AG20443 (cell line): Measurements from ENCODE around the gene GRM4.

ENCODE experiments used
- DNase-seq: peaks from one replicate; pipeline ENCODE4 v3.0.0; 2012; ENCODE audit warnings: low spot score, mixed read lengths

GRM4 gene

DNA sequence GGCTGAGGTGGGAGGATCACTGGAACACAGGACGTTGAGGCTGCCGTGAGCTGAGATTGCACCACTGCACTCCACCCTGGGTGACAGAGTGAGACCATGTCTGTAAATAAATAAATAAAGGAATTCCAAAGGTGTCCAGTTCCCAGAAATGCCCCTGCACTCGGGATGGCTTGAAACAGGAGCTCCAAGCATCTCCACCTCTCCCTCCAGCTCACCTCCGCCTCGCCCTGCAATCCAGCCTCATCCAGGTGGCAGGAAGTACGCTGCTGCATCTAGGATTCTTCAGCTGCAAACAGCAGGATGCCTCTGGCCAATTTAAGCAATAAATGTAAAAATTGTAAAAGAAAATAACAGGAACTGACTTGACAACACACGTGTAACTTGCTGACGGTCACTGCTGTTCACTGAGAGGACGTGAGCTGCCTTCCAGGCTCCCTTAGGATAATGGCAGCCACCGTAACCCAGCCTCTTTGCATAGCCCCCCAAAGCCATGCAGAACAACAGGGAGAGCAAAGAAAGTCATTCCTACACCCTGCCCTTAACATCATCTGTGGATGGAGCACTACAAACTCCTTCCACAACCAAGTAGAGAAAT is 11.4 kb upstream of the GRM4 start:
- DNase-seq: no peak

DNA sequence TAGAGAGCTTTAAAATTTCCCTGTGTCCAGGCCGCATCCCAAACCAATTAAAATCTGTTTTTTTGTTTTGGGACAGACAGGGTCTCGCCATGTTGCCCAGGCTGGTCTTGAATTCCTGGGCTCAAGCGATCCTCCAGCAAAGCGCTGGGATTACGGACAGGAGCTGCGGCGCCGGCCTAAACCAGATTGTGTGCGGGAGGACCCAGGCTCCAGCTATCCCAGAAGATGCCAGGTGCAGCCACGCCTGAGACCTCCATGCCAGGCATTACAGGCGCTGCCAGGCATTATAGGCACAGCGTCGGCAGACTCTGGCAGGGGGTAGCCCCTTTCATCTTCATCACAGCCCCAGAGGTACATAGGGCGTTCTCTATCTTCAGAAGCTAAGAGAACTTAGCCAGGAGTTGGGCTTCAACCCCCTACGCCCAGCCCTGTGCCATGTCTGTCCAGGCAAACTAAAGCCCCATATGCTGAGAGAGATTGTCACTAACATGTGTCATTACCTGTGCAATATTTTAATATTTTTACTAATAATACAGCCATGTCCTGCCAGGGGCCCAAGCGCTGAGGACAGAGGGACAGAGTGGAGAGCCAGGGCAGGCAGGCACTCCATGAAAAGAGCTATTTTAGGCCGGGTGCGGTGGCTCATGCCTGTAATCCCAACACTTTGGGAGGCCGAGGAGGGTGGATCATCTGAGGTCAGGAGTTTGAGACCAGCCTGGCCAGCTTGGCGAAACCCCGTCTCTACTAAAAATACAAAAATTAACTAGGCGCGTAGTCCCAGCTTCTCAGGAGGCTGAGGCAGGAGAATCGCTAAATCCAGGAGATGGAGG is 9.8 kb upstream of the GRM4 start:
- DNase-seq: no peak

DNA sequence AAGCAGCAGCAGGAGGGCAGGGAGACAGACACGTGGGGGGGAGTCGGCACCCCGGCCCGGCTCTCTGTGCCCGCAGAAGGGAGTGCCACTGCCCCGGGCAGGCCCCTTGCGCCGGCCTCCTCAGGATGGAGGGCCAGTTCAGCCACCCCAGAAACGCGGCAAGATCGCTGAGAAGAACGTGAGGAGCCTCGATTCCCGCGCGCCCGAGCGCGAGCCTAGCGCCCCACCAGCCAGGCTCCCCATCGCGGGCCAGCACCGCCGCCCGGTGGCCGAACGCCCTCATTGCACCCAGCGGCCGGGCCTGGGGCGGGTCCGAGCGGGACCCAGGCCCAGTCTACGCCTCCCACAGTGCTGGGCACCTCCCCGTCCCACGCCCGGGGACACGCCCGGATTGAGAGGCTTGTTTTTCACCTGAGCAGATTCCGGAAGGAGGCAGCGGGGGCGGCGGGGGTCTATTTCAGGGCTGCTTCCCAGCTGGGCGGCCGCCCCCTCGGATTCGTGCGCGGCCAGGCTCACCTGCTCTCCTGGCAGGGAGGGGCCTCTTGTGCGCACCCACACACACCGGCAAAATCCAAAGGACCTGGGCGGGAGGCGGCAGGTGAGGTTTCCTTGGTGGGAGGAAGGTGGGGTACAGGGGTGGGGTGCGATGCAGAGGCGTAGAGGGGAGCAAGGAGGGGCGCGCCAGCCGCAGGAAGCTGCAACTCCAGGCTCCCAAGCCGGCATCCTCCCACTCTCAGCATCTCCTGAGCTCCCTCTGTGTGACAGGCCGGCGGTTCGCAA is 9.0 kb upstream of the GRM4 start:
- peak; percentile 95 for DNase-seq

DNA sequence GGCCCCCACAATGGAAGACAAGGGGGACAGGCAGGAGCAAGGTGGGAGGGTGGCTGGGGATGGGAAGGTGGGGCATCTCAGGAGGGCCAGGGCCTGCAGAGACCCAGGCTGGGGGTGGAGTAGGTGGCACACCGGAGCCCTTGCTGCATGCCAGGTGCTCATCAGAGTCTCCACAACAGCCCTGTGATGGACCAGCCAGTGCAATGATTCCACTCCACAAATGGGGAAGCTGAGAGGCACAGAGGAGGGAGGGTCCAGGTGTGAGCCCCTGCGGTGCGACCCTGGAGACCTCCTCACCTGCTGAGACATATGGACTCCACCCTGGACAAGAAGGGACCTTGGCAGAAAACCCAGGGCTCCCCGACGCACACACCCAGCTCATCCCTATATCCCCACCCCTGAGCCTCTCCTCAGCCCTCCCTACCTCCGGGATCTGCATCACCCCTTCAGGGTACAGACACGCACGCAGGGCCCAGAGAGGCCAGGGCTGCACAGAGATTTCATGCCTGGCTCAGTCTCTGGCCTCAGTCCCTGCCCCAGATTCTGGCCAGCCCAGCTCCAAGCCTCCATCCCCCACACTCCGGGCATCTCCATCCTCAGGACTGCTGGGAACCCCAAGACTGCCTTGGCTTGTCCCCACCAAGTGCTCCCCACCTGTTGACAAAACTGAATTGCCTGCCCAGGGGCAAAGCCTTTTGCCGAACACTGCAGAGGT is 7.1 kb upstream of the GRM4 start:
- no peak for DNase-seq

DNA sequence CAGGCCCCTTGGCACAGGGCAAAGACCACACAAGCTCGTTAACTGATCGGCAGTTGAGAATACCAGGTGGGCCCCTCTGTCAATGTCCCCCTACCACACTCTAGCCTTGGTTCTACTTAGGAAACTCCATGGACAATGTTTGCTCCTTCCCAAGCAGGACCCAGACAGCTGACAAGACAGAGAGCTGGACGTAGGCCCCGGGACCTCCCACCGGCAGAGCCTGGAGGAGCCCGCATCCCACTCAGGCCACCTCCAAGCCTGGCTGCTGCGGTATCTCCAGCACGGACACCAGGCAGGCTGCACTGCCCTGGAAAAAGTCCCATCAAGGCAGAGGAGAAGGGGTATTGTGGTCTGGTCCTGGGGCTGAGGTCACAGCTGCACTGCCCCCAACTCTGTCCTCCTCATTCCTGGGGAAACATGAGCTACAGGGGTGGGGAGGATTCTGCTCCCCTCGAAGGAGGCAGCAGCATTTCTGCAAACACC is 6.2 kb upstream of the GRM4 start:
- no peak for DNase-seq

DNA sequence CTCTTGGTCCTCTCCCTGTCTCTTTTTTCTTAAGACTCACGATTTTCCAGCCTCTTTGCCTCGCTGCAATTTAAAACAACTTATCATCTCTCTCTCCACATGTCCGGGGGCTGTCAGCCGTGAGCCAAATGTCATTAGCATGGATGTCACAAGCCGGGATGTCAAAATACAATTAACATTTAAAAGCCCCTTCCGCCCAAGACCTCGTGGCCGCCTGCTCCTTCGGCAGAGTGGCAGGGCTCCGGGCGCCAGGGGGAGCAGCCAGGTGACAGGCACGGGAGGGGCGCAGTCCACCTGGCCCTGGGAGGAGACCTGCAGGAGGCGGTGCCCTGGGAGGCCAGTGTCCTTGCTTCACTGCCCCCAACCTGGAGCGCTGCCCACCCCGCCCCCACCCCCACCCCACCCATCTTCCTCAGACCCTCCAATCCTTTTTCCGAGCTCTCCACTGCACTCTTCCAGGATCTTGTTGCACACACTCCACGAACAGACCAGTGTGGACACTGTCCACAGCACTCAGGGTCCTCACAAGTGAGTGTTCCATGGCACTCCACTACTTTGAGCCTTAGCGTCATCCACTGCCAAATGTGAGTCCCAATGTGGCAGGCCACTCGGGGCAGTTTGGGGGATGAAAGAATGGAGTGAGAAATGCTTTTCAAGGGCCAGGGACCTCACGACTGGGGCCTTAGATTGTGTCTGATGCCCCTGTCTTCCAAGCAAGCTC is 5.6 kb upstream of the GRM4 start:
- no peak for DNase-seq

DNA sequence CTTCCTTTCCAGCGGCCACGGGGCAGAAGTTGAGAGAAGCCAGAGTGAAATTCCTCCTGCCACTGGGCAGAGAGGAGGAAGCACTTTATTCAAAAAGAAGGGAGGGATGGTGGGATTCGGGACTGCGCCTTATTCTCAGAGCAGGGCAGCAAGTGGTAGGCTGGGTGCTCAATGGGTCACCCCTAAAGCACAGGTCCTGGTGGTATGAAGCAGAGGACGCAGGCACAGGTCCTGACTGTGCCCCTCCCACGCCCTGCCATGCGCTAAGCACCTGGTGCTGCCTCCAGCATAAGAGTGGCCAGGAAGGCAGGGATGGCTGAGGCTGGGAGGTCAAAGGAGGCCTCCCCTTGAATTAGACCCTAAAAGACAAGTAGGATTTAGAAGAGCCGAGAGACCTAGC is 4.9 kb upstream of the GRM4 start:
- DNase-seq: no peak

DNA sequence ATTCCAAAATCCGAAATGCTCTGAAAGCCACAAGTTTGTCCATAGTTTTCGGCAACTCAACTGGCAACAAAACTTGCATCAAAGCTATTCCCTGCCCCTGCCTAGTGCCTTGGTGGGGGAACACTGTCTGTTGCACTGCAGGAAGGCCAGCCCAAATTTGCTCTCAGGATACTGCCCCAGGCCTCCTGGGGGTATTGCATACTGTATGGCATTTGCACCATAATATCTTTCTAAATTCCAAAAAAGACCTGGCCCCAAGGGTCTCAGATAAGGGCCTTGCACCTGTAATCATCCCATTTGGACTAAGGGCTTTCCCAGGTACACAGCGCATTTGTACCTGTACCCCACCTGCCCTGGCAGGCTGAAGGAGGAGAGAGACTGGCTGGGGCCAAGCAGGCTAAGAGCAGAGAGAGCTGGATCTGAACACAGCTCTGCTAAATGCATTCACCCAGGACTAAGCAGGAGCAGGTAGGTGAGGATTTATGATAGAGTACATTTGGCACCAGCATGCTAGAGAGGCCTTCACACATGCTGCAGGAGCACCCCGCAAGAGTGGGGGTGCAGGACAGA is 4.0 kb upstream of the GRM4 start:
- no peak for DNase-seq

DNA sequence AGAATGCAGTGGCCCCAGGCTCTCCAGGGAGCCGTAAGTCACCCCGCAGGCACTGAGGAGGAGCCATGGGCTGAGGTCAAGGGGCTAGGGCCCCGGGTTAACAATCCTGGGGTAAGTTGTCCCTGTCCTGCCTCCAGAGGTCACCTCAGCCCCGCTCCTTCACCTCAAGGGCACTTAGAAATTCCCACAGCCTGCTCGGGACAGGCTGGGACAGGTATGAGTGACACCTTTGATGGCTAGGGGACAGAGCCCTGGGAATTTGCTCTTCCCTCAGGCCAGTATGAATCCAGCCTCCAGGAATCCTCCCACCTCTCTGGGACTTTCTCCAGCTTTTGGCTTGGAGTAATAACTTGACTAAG is 3.5 kb upstream of the GRM4 start:
- no peak for DNase-seq

DNA sequence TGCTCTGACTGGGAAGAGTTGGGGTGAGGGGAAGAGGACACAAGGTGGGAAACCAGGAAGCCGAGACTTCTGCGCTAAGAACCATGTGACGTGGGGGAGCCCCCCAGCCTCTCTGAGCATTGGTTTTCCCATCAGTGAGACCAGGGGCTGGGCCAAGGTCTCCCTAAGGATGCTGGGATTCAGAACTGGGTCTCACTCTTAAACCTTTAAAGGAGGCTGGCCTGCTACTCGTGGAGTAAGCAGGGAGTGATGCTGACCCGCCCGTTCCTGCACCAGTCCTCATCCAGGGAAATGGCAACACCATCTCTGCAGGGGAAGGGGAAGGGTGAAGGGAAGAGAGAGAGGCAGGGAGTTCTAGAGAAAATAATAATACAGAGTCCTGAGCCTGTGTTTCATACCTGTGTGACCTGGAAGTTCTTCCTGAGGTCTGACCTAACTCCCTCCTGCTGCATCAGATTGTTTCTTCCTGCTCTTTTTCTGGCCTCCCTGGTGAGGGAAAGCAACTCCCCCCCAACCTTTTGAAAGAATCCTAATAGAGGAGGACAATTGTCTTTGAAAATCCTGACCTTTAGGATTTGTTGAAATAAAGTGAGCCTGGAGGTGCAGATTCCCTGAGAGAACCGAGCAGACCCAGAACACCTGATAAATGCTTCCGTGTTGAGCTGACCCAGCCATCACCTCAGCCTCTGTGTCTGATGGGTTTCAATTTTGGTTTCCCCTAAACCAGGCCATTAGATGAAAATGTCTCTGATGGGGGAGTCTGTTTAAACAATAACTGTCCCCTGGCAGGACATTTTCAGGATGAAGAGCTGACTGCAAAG is 3.0 kb upstream of the GRM4 start:
- no peak for DNase-seq

DNA sequence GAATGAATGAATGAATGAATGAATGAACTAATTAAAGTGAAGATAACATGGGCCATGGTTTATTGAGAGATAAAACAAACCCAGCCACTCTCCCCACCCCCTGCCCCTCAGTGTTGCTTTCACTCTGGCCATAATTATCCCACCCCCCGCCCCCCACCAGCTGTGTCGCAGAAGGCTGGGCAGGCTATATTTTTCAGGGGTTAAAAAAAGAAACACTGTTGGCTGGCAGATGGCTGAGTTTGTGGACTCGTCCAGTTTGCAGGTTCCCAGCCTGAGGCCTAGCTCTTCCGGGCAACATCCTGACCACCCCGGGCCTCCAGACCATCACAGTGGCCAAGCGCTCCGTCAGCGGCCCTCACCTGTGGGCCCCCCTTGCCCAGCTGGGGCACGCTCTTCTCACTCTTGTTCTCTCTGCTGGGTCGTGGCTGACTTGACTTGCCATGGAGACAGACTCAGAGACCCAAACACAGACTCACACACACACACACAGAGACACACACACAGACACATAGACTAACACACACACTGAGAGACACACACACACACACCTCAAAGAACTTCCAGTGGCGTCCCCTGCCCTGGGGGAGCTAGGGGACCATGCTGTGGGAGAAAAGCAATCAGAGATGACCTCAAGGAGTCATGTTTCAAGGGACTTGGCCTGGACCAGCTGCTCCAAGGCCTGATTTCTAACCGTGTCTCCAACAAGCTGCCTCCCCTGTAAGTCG is 2.2 kb upstream of the GRM4 start:
- no peak for DNase-seq

DNA sequence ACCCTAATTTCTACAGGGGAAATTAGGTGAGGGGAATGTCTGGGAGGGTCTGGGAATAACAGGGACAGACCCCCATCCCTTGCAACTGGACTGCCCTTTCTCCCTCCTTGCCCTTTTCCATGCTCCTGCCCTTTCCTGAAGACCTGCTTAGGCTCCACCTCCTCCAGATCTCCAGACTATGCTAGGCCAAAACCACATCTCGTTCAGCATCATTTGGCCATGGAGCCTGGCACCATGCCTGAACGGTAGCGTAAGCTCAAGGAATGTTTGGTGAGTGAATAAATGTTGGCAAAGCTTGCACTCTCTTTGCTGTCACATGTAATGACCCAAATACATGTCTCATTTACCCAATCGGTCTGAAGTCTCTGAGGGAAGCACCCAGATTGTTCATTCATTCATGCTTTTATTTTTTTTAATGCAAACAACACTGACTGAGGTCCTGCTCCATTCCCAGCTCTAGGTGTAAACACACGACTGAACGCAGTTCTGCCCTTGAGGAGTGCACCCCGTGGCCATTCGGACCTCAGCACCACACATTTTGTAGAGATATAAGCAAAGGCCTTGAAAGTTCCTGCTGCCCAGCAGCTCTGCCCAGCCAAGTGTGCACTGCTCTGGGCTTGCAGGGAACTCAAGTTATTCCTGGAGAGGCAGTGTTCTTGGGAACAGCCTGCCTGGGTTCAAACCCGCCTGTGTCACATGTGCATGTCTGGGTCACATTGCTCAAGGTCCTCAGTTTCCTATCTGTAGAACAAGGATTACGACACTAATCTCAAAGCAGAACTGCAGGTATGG is 1.1 kb upstream of the GRM4 start:
- peak; percentile 48 for DNase-seq

DNA sequence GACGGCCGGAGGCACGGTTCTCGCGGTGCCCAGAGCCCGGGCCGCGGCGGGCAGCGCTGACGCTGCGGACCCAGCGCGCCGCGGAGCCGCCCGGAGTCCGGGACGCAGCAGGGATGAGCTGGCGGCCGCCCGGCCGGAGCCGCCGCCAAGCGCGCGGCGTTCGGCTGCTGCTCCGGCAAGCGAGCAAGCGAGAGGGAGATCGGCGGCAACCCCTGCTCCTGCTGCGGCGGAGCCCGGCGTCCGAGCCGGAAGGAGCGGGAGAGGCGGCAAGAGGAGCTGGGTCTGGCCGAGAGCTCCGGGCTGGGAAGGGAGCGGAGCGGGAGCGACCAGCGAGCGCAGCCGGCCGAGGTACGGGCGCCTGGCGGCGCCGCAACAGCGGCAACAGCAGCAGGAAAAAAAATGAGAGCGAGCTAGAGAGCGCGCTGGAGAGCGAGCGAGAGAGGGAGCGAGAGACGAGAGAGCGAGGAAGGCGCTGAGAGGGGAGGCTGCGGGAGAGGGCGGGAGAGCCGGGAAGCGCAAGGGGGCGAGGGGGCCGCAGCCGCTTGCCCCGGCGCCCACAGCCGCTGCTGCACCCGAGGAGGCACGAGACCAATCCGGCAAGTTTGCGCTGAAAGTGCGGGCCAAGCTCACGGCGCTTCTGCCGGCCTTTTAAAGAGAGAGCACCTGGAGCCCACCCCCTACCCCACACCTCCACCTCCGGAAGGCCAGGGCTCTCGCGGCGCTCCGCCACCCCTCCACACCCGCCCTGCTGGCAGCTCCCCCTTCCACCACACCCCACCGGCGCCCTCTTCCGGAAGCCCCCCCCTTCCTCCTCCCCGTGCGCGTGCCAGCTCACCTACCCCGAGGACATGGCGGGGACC is 496 bp downstream of the GRM4 start:
- DNase-seq: peak; percentile 85

DNA sequence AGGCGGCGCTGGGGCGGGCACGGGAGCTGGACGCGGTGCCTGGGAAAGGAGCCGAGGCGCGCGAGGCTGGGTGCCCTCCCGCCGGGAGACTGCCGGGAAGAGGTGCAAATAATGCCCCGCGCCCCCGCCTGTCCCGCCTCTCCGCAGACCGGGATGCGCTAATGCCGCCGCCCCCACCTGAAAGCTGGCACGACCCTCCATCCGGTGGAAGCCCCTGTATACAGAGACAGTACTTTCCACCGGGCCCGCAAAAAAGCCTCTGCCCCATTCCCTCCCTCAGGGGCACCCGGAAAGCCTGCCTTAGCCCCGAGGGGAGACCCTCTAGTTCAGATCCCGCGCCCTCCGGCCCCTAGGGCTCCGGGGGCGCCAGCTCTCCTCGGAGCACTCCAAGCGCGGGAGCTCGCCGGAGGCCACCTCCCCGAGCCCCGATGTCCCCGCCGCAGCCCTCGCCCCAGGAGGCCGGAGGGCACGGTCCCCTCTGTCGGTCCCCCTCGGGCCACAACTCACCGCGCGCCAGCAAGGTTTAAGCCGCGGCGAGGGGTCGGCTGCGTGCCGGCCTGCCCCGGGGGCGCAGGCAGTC is 1.2 kb downstream of the GRM4 start:
- DNase-seq: no peak

DNA sequence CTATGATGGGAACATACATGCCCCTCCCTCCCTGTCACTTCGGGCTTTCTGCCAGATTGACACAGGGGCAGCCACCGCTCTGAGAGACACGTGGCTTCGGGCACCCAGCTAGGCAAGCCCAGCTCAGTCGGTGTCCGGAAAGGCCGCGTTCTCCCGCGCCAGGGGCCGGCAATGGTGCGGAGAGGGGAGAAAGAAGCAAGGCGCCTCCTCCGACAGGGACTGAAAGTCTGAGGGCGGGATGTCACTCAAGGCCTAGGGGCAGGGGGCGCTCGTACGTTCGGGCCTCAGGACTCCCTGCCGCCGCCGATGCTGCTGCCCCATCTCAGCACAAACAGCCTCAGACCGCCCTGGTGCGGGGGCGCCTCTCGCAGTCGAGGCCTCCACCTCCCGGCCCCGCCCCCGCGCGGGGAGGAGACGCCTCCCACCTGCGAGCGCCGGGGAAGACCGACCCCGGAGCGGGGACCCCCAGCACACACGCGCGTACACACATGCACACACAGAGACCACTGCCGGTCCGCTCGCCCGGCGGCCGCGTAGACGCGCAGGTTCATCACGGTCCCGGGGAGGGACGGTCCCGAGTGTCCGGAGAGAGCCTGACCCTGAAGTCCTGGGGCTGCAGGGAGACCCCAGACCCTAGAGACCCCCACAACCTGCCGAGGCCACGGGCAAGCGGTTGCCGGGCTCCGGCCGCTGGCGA is 1.9 kb downstream of the GRM4 start:
- no peak for DNase-seq

DNA sequence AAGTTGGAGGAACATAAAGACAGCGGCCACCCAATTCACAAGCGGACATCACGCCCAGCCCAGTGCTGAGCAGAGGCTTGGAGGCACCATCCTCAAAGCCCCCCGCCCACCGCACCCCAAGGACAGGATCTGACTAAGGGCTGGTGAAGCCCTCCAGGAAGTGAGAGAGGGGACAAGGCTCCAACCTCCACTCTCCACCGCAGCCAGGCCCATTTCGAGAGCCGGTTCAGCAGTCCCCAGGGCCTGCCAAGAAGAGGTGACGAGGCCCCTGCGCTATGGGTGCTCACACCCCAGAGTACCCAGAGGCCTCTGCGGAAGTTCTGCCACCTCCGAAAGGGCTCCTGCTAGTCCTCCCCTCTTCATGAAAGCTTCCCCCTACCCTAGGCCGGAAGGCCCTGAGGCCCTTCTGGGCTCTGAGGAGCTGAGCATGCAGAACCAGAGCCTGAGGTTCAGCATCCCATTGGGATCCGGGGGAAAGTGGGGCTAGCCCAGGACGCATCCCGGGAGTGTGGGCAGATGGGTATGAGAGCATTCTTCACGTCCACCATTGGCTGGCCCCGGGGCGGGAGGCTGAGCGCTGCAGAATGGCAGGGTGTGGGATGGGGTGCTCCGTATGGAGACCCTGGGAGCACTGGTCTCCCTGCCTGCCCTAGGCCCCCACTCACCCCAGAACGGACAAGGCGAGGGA is 2.5 kb downstream of the GRM4 start:
- DNase-seq: no peak
